ENCODE results near the gene CCNY. TPM values are rescaled to one million over a fixed set of nuclear protein-coding genes. Genes with fewer than 3 reads are reported as not detected.

Gene CCNY
- total RNA-seq, 1 experiment from 2014 or later: 49.7 TPM

- DNase-seq: no peak
- H3K36me3 ChIP-seq (replicated peaks; ENCODE audit: control insufficient read depth, insufficient read depth, low read length): no peaks in the 10 kb centered on the region
These were observed 38.9 kb downstream of the CCNY start for GRCh38 chr10:35375091-35375765.

GRCh38 chr10:35377050-35377728 lies 40.9 kb downstream of the CCNY start:
- H3K27me3 ChIP-seq (ENCODE audit: control insufficient read depth, insufficient read depth, low read length): no peaks in the 10 kb centered on the region
- H3K4me3 ChIP-seq (ENCODE audit: insufficient read depth, low read depth, low read length): no peak overlapping the region
- DNase-seq: no peak
- H3K36me3 ChIP-seq (replicated peaks; ENCODE audit: control insufficient read depth, insufficient read depth, low read length): no peaks in the 10 kb centered on the region

More at GRCh38 chr10:35375091-35375765, 38.9 kb downstream of the CCNY start:
- Histone ChIP-seq H3K27me3 (ENCODE audit: control insufficient read depth, insufficient read depth, low read length) (no peaks in the 10 kb centered on the region), H3K4me3 (ENCODE audit: insufficient read depth, low read depth, low read length) (no peak overlapping the region)

GRCh38 chr10:35378541-35379210 lies 42.4 kb downstream of the CCNY start:
- Histone ChIP-seq H3K27me3 (ENCODE audit: control insufficient read depth, insufficient read depth, low read length) (no peaks in the 10 kb centered on the region), H3K36me3 (replicated peaks; ENCODE audit: control insufficient read depth, insufficient read depth, low read length) (no peaks in the 10 kb centered on the region), H3K4me3 (ENCODE audit: insufficient read depth, low read depth, low read length) (no peak overlapping the region)
- DNase-seq: no peak

GRCh38 chr10:35379226-35380137 lies 43.2 kb downstream of the CCNY start:
- H3K4me3 ChIP-seq (ENCODE audit: insufficient read depth, low read depth, low read length): no peak overlapping the region
- H3K27me3 ChIP-seq (ENCODE audit: control insufficient read depth, insufficient read depth, low read length): no peaks in the 10 kb centered on the region
- DNase-seq: no peak
- H3K36me3 ChIP-seq (replicated peaks; ENCODE audit: control insufficient read depth, insufficient read depth, low read length): no peaks in the 10 kb centered on the region

- Histone ChIP-seq H3K4me3 (ENCODE audit: insufficient read depth, low read depth, low read length) (no peak overlapping the region), H3K27me3 (ENCODE audit: control insufficient read depth, insufficient read depth, low read length) (no peaks in the 10 kb centered on the region), H3K36me3 (replicated peaks; ENCODE audit: control insufficient read depth, insufficient read depth, low read length) (no peaks in the 10 kb centered on the region)
- no peak for DNase-seq
These were observed 45.8 kb downstream of the CCNY start for GRCh38 chr10:35382096-35382495.

- no peak for DNase-seq
- Histone ChIP-seq H3K27me3 (ENCODE audit: control insufficient read depth, insufficient read depth, low read length) (no peaks in the 10 kb centered on the region), H3K4me3 (ENCODE audit: insufficient read depth, low read depth, low read length) (no peak overlapping the region), H3K36me3 (replicated peaks; ENCODE audit: control insufficient read depth, insufficient read depth, low read length) (no peaks in the 10 kb centered on the region)
These were observed 48.1 kb downstream of the CCNY start for GRCh38 chr10:35384265-35384868.

- Histone ChIP-seq H3K36me3 (replicated peaks; ENCODE audit: control insufficient read depth, insufficient read depth, low read length) (no peaks in the 10 kb centered on the region), H3K4me3 (ENCODE audit: insufficient read depth, low read depth, low read length) (no peak overlapping the region), H3K27me3 (ENCODE audit: control insufficient read depth, insufficient read depth, low read length) (no peaks in the 10 kb centered on the region)
- no peak for DNase-seq
These were observed 50.4 kb downstream of the CCNY start for GRCh38 chr10:35386594-35387174.

- Histone ChIP-seq H3K4me3 (ENCODE audit: insufficient read depth, low read depth, low read length) (no peak overlapping the region), H3K36me3 (replicated peaks; ENCODE audit: control insufficient read depth, insufficient read depth, low read length) (no peaks in the 10 kb centered on the region), H3K27me3 (ENCODE audit: control insufficient read depth, insufficient read depth, low read length) (no peaks in the 10 kb centered on the region)
- DNase-seq: no peak
These were observed 51.5 kb downstream of the CCNY start for GRCh38 chr10:35387768-35388167.

- no peak for DNase-seq
- H3K4me3 ChIP-seq (ENCODE audit: insufficient read depth, low read depth, low read length): no peak overlapping the region
- no peaks in the 10 kb centered on the region for H3K36me3 ChIP-seq (replicated peaks; ENCODE audit: control insufficient read depth, insufficient read depth, low read length)
- H3K27me3 ChIP-seq (ENCODE audit: control insufficient read depth, insufficient read depth, low read length): no peaks in the 10 kb centered on the region
These were observed 51.9 kb downstream of the CCNY start for GRCh38 chr10:35388197-35388596.

- Histone ChIP-seq H3K36me3 (replicated peaks; ENCODE audit: control insufficient read depth, insufficient read depth, low read length) (no peaks in the 10 kb centered on the region), H3K4me3 (ENCODE audit: insufficient read depth, low read depth, low read length) (no peak overlapping the region), H3K27me3 (ENCODE audit: control insufficient read depth, insufficient read depth, low read length) (no peaks in the 10 kb centered on the region)
- DNase-seq: no peak
These were observed 52.4 kb downstream of the CCNY start for GRCh38 chr10:35388682-35389081.

- H3K36me3 ChIP-seq (replicated peaks; ENCODE audit: control insufficient read depth, insufficient read depth, low read length): no peaks in the 10 kb centered on the region
- no peak for DNase-seq
- H3K4me3 ChIP-seq (ENCODE audit: insufficient read depth, low read depth, low read length): no peak overlapping the region
These were observed 54.0 kb downstream of the CCNY start for GRCh38 chr10:35390161-35390840.

GRCh38 chr10:35390843-35391152 lies 54.5 kb downstream of the CCNY start:
- H3K4me3 ChIP-seq (ENCODE audit: insufficient read depth, low read depth, low read length): no peak overlapping the region
- no peaks in the 10 kb centered on the region for H3K36me3 ChIP-seq (replicated peaks; ENCODE audit: control insufficient read depth, insufficient read depth, low read length)
- DNase-seq: no peak
- H3K27me3 ChIP-seq (ENCODE audit: control insufficient read depth, insufficient read depth, low read length): no peaks in the 10 kb centered on the region

More at GRCh38 chr10:35390161-35390840, 54.0 kb downstream of the CCNY start:
- no peaks in the 10 kb centered on the region for H3K27me3 ChIP-seq (ENCODE audit: control insufficient read depth, insufficient read depth, low read length)

GRCh38 chr10:35391153-35391953 lies 55.0 kb downstream of the CCNY start:
- DNase-seq: no peak
- Histone ChIP-seq H3K36me3 (replicated peaks; ENCODE audit: control insufficient read depth, insufficient read depth, low read length) (no peaks in the 10 kb centered on the region), H3K4me3 (ENCODE audit: insufficient read depth, low read depth, low read length) (no peak overlapping the region), H3K27me3 (ENCODE audit: control insufficient read depth, insufficient read depth, low read length) (no peaks in the 10 kb centered on the region)

Measured in H7 (cell line).